ENCODE measurements around the gene IGF1R.

Gene IGF1R

DNA sequence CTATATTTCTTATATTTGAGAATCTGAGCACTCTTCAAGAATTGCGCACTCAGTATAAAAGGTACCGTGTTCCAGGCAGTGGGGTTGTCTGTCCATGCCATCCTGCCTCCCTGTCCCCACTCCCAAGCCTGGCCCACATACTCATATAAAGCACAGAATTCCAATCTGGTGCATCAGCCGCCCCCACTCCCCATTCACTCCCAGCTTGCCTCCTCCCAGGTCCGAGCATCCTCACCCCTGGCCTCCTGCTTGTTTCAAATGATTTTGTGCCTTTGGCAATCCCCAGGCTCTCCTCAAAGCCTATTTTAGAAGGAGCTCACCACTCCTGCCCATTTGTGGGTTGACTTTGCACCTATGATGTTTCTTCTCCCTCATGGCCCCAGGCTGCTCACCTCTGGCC is 22.2 kb upstream of the IGF1R start:
- Mint-ChIP-seq H3K27me3 (peaks cover 5% of the 10 kb centered on the region), H3K9me3 (ENCODE audit: low read depth) (no peaks in the 10 kb centered on the region), H3K36me3 (no peaks in the 10 kb centered on the region), H3K4me3 (no peak overlapping the region), H3K27ac (no peak overlapping the region), H3K4me1 (ENCODE audit: low read depth) (no peaks in the 10 kb centered on the region)

DNA sequence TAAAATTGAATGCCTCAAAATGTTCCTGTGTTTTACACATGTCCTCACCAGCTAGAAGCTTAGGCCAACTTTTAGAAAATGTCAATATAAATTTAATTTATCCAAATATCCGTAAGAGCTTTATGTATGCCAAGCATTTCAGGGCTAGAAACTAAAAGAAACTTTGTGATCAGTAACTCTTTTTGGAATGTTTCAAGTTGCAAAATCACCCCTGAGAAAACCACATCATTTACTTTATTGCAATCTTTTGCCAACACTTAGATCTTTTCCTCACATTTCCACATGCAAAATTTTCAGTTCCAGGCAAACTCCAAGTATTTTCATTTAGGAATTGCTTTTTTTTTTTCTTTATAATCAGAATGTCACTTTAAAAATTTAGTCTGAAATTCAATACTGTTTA is 20.1 kb upstream of the IGF1R start:
- Mint-ChIP-seq H3K27ac (no peak overlapping the region), H3K4me3 (no peak overlapping the region), H3K4me1 (ENCODE audit: low read depth) (no peaks in the 10 kb centered on the region), H3K9me3 (ENCODE audit: low read depth) (no peaks in the 10 kb centered on the region), H3K36me3 (no peaks in the 10 kb centered on the region), H3K27me3 (peaks cover 5% of the 10 kb centered on the region)

DNA sequence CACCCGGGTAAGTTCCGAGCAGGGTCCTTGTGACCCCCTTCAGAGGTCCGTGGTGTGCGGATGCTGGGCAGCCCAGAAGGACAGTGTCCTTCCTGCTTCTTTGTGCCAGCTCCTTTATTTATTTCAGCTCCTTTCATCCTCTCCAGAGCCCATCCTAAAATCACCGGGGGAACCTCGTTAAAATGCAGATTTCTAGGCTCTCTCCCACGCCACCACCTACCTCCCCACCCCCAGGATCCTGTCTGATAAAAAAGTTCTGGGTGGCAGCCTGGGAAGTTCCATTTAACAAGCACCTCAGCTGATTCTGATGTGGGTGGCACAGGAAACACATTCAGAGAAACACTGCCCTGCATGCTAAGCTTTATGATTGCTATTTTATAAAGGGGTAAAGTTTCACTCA is 12.5 kb upstream of the IGF1R start:
- Mint-ChIP-seq H3K9me3 (ENCODE audit: low read depth) (no peaks in the 10 kb centered on the region), H3K36me3 (no peaks in the 10 kb centered on the region), H3K27me3 (peaks cover 3% of the 10 kb centered on the region), H3K4me3 (peak overlapping the region; percentile 42), H3K4me1 (ENCODE audit: low read depth) (peaks cover 10% of the 10 kb centered on the region), H3K27ac (no peak overlapping the region)

DNA sequence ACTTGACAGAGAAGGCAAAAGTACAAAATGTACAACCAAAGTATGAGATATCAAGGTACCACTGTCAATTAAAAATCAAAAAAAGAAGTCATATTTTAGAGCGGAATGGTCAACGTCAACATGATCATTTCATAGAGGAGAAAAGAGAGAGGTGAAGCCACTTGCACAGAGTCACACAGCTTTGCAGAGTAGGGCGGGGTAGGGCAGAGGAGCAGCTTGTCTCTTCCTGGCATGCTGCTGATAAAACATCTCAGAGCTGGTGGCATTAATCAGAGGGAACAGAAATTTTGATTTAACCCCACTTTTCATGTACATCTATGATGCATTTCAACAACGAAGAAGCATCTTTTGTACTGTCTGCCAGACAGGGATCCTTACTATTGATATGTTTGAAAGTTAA is 5.2 kb upstream of the IGF1R start:
- Mint-ChIP-seq H3K4me3 (no peak overlapping the region), H3K27me3 (no peaks in the 10 kb centered on the region), H3K4me1 (ENCODE audit: low read depth) (peaks cover 6% of the 10 kb centered on the region), H3K27ac (no peak overlapping the region), H3K9me3 (ENCODE audit: low read depth) (no peaks in the 10 kb centered on the region), H3K36me3 (no peaks in the 10 kb centered on the region)

DNA sequence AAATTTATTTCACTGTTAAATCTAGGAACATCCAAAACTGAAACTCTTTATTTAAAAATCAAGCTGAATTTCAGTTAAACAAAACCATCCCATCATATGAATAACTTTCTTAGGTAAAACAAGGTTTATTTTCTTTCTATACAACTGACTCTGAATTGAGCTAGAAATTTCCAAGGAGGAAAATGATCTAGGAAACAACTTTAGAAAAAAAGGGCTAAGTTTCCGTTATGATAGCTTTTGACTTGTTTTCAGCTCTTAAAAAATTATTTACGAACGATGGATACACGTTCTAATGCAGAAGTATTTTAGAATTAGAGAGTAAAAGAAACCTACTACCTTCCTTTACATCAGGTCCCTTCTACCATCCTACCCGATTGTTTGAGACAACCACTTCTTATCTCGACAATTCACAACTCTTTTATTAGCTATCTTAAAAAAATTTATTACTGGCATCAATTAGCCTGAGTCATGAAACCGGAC is 1.8 kb upstream of the IGF1R start:
- peak overlapping the region; percentile 83 for H3K27ac Mint-ChIP-seq
- peaks cover 18% of the 10 kb centered on the region for H3K4me1 Mint-ChIP-seq (ENCODE audit: low read depth)
- H3K27me3 Mint-ChIP-seq, result no peaks in the 10 kb centered on the region
- H3K4me3 Mint-ChIP-seq, result peak overlapping the region; percentile 88
- no peaks in the 10 kb centered on the region for H3K9me3 Mint-ChIP-seq (ENCODE audit: low read depth)
- H3K36me3 Mint-ChIP-seq, result no peaks in the 10 kb centered on the region

DNA sequence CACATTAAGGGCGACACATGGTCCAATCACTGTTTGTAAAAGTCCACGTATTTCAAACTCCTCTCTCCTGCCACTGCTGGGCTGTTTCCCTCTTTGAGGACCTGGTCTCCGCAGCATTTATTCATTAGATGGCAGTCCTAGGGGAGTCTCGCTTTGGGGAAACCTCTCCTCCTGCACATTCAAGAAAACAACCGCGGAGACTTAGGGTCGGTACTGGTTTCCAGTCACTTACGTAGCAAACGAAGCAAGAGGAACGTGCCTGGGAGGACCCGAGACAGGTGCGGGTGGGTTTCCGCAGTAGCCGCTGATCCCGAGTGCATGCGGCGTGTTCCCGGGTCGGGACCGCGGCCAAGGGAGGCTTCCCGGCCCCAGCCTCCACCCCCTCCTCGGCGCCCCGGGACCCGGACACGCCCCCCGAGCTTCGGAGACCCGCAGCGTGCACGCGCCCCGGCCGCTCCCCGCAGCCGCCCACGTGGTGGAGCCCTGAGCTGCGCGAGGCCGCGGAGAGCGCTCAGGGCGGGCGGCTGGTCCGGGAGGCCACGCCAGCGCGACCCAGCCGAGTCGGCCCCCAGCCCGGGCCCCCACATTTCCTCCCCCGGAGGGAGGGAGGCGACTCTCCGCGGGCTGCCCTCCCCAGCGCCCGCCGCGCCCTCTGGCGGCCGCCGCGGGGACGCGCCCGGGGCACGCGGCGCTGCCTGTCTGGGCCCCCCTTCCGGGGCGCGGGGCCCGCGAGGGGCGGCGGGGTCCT is 1.1 kb upstream of the IGF1R start:
- peaks cover 25% of the 10 kb centered on the region for H3K4me1 Mint-ChIP-seq (ENCODE audit: low read depth)
- H3K36me3 Mint-ChIP-seq, result no peaks in the 10 kb centered on the region
- H3K4me3 Mint-ChIP-seq, result peak overlapping the region; percentile 88
- H3K27ac Mint-ChIP-seq, result peak overlapping the region; percentile 83
- no peaks in the 10 kb centered on the region for H3K27me3 Mint-ChIP-seq
- H3K9me3 Mint-ChIP-seq (ENCODE audit: low read depth), result no peaks in the 10 kb centered on the region

DNA sequence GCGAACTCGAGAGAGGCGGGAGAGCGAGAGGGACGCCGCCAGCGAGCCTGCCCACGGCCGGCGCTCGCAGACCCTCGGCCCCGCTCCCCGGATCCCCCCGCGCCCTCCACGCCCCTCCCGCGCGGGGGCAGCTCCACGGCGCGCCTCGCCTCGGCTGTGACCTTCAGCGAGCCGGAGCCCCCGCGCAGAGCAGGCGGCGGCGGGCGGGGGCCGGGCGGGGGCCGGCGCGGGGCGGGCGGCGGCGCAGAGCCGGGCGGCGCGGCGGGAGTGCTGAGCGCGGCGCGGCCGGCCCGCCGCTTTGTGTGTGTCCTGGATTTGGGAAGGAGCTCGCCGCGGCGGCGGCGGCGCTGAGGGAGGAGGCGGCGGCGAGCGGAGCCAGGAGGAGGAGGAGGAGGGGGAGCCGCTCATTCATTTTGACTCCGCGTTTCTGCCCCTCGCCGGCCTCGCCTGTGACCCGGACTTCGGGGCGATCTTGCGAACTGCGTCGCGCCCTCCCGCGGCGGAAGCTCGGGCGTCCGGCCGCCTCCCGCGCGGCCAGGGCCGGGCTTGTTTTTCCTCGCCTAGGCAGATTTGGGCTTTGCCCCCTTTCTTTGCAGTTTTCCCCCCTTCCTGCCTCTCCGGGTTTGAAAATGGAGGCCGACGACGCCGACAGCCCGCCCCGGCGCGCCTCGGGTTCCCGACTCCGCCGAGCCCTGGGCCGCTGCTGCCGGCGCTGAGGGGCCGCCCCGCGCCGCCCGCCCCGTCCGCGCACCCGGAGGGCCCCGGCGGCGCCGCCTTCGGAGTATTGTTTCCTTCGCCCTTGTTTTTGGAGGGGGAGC is 524 bp downstream of the IGF1R start:
- Mint-ChIP-seq H3K27ac (peak overlapping the region; percentile 82), H3K27me3 (no peaks in the 10 kb centered on the region)

DNA sequence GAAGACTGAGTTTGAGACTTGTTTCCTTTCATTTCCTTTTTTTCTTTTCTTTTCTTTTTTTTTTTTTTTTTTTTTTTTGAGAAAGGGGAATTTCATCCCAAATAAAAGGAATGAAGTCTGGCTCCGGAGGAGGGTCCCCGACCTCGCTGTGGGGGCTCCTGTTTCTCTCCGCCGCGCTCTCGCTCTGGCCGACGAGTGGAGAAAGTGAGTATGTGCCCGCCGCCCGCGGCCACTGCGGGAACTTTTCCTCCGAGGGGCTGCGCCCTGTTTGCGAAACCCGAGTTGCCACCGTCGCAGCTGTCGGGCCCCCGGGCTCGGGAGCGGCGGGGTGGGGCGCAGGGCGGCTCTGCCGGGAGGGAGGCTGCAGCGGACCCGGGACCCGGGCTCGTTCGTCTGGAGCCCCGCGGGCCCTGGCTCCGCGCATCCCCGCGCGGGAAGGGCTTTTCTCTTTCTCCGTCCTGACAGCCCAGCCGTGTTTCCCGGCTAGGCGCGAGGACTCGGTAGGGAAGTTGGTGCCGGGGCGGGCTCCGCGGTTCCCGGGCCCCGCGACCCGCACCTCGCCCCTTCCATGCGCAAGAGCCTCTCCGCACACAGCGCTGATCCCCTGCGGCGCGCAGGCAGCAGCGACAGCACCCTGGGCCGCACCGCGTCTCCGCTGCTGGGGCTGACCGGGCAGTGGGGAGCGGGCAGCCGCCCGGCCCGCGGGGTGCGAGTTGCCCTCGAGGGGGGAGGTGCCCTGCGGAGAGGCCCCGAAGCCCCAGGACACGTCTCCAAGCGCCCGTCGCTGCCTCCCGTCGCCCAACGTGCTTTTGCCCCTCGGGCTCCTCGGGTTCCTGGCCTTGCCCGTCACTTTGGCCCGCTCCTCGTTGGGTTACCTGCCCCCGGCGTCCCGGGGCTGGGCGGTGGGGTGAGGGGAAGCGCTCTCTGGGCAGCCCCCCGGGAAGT is 1.4 kb downstream of the IGF1R start:
- H3K27me3 Mint-ChIP-seq, result no peaks in the 10 kb centered on the region
- H3K4me3 Mint-ChIP-seq, result peak overlapping the region; percentile 94
- no peaks in the 10 kb centered on the region for H3K36me3 Mint-ChIP-seq
- H3K4me1 Mint-ChIP-seq (ENCODE audit: low read depth), result peaks cover 45% of the 10 kb centered on the region
- H3K27ac Mint-ChIP-seq, result peak overlapping the region; percentile 94
- no peaks in the 10 kb centered on the region for H3K9me3 Mint-ChIP-seq (ENCODE audit: low read depth)

More for the DNA sequence above, 524 bp downstream of the IGF1R start:
- no peaks in the 10 kb centered on the region for H3K9me3 Mint-ChIP-seq (ENCODE audit: low read depth)
- no peaks in the 10 kb centered on the region for H3K36me3 Mint-ChIP-seq
- H3K4me1 Mint-ChIP-seq (ENCODE audit: low read depth), result peaks cover 38% of the 10 kb centered on the region
- H3K4me3 Mint-ChIP-seq, result peak overlapping the region; percentile 88

DNA sequence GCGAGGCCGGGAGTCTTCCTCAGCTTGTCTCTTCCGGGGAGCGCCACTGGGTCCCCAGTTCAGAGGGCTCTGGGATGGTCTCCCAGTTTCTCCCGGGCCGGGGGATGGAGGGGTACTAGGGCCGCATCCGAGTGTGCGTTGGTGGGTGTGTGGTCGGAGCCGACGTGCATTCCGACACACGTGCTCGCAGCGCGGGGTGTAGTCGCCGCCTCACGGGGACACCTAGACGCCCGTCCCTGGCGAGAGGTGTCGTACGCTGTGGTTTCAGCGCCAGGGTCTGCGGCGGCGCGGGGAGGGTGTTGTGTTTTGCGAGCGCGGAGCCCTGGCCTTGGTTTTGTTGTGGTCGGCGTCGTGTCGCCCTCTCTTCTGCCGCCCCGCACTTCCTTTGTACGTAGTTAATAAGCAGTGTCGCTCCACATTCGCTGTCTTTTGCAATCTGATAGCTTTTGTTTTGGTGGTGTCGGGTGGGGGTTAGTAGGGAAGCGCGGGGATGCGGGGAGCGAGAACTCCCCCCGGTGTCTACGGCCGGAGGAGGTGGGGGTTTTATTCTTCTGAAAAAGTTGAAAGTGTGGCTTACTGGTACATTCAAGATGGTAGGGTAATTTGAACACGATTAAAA is 2.2 kb downstream of the IGF1R start:
- Mint-ChIP-seq H3K9me3 (ENCODE audit: low read depth) (no peaks in the 10 kb centered on the region), H3K27me3 (no peaks in the 10 kb centered on the region), H3K4me3 (peak overlapping the region; percentile 94), H3K4me1 (ENCODE audit: low read depth) (peaks cover 52% of the 10 kb centered on the region), H3K27ac (peak overlapping the region; percentile 94), H3K36me3 (no peaks in the 10 kb centered on the region)

DNA sequence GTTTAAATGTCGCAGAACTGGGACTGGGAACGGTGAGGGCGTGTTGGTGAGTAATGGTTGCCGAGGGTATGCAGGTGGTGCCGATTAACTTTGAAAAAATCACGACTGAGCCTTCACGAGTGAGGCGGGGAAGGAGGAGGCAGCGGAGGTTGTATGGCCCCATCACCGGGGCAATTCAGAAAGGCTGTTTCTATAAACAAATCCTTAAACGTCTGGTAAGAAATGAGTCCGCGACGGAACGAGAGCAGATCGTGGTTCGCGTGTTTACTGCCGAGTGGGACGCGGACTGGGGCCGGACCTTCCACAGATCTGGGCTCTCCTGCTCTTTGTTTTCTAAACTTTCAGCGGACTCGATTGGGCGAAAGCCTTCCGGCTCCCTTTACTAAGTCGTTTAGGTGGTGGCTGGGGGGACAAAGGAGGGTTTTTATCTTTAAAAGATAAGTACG is 2.7 kb downstream of the IGF1R start:
- H3K4me1 Mint-ChIP-seq (ENCODE audit: low read depth), result peaks cover 52% of the 10 kb centered on the region
- H3K27me3 Mint-ChIP-seq, result no peaks in the 10 kb centered on the region
- H3K9me3 Mint-ChIP-seq (ENCODE audit: low read depth), result no peaks in the 10 kb centered on the region
- H3K36me3 Mint-ChIP-seq, result no peaks in the 10 kb centered on the region
- H3K4me3 Mint-ChIP-seq, result peak overlapping the region; percentile 94
- peak overlapping the region; percentile 94 for H3K27ac Mint-ChIP-seq

DNA sequence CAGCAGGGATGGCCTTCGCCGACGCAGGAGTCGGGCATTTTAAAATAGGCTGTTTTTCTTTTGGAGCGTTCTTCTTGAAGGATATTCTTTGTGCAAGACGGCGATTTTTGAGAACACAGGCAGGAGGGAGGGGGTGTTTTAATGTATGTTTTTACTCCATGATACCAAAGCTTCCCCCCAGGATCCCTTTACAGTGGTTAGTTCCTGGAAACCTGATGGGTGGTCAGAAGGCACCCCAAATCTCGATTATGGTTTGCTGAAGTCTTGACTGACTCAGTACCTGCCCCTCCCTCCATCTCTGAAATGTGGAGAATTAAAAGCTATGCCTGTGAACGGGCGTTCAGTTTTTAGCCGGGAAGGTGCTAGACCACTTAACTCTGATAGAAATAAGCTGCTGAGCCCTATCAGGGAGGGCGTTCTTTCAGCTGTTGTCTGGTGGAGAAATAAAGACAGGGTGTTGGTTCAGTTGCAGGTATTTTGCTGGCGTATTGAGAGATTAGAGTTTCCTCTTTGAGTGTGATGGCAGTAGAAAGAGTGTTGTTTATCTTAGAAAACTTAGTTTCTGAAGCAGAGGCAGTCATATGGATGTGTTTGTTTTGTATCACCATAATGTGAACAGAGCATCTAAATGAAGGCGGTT is 3.4 kb downstream of the IGF1R start:
- Mint-ChIP-seq H3K4me3 (peak overlapping the region; percentile 94), H3K4me1 (ENCODE audit: low read depth) (peaks cover 52% of the 10 kb centered on the region), H3K36me3 (no peaks in the 10 kb centered on the region)

DNA sequence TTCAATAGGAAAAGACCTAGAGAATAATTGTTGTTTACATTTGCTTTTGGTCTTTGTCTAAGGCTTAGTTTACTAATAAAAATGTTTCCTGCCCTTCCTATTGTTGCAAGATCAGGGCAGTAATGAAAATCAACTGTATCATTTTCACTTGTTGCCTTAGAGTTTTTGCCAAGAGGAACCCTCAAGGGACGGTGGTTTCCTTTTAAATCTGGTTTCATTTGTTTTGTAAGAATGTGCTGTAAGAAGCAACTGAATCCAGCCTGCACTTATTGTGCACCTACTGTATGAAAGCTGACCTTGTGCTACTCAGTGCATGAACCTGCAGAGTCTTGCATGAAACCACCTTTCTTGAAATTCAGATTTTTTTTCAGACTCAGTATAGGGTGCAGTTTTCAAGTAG is 5.3 kb downstream of the IGF1R start:
- H3K36me3 Mint-ChIP-seq, result no peaks in the 10 kb centered on the region
- no peak overlapping the region for H3K27ac Mint-ChIP-seq
- H3K9me3 Mint-ChIP-seq (ENCODE audit: low read depth), result no peaks in the 10 kb centered on the region
- no peaks in the 10 kb centered on the region for H3K27me3 Mint-ChIP-seq
- no peak overlapping the region for H3K4me3 Mint-ChIP-seq
- H3K4me1 Mint-ChIP-seq (ENCODE audit: low read depth), result peaks cover 65% of the 10 kb centered on the region

More for the DNA sequence above, 3.4 kb downstream of the IGF1R start:
- Mint-ChIP-seq H3K27ac (peak overlapping the region; percentile 94), H3K27me3 (no peaks in the 10 kb centered on the region), H3K9me3 (ENCODE audit: low read depth) (no peaks in the 10 kb centered on the region)

DNA sequence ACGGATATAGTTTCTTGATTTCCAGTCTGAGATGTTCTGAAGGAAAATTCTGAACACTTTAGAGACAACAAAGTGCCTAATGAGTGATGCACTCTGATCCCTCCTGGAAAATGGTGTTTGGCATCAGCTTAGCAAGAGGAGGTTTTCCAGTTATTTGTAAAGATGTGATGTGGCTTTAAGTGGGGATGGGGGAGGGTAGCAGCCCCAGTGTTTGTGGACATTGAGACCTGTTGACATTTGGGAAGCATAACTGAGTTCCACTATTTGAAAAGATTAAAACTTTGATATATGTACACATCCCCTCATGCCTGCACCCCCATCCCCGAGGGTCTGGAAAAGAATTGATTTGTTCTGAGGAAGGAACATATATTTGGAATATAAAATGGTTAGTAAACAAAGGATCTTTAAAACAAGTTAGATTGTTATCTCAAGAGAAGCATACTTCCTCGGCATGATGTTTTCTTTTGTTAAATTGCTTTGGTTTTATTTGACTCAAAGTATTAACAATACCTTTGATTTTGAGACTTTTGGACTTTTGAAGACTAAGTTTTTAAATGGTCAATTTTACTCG is 6.5 kb downstream of the IGF1R start:
- peaks cover 70% of the 10 kb centered on the region for H3K4me1 Mint-ChIP-seq (ENCODE audit: low read depth)
- H3K9me3 Mint-ChIP-seq (ENCODE audit: low read depth), result no peaks in the 10 kb centered on the region
- no peak overlapping the region for H3K4me3 Mint-ChIP-seq
- no peaks in the 10 kb centered on the region for H3K27me3 Mint-ChIP-seq
- no peaks in the 10 kb centered on the region for H3K36me3 Mint-ChIP-seq
- H3K27ac Mint-ChIP-seq, result no peak overlapping the region
